ENCODE data around the gene ZNF507. TPM values are rescaled to one million over a fixed set of nuclear protein-coding genes. Genes with fewer than 3 reads are reported as not detected.

The ZNF507 gene
- total and polyA plus RNA-seq, 4 donors = 2.9 to 14.1 (median 7.1) TPM

- no peaks in the 10 kb centered on the region for H3K27me3 ChIP-seq (ENCODE audit: control insufficient read depth in 4 of 4, insufficient read depth in 4 of 4, low read length in 3 of 4)
- WGBS = 70% methylated on average over 20 of the region's 20 CpGs
- peak overlapping the region; percentile 98 to 99 for H3K27ac ChIP-seq (ENCODE audit: low read depth in 1 of 2, low read length in 2 of 2)
- DNase-seq (ENCODE audit: low spot score) = no peak
- H3K4me1 ChIP-seq (ENCODE audit: control insufficient read depth in 4 of 4, insufficient read depth in 4 of 4, low read length in 3 of 4) = peaks cover 0 to 20% (median 2%) of the 10 kb centered on the region in 4 donors
- H3K36me3 ChIP-seq (ENCODE audit: control insufficient read depth in 4 of 4, insufficient read depth in 3 of 4, low read depth in 1 of 4, low read length in 3 of 4) = peaks cover 0 to 2% (median under 1%) of the 10 kb centered on the region in 4 donors
- TF ChIP-seq REST (IDR thresholded peaks at IDR 0.05) = no peak
- no peak for TF ChIP-seq SP1 (IDR thresholded peaks at IDR 0.05)
- no peak for TF ChIP-seq TAF1 (conservative IDR thresholded peaks at IDR 0.05)
- no peak for TF ChIP-seq MAX (IDR thresholded peaks at IDR 0.05)
- no peak for TF ChIP-seq FOXA1 (IDR thresholded peaks at IDR 0.05)
- no peak for TF ChIP-seq RAD21 (IDR thresholded peaks at IDR 0.05)
- no peak for TF ChIP-seq GABPA (IDR thresholded peaks at IDR 0.05 in 1 of 2, conservative IDR thresholded peaks at IDR 0.05 in 1 of 2)
- TF ChIP-seq ATF3 (IDR thresholded peaks at IDR 0.05) = no peak
- TF ChIP-seq YY1 (IDR thresholded peaks at IDR 0.05) = no peak
- no peaks in the 10 kb centered on the region for H3K9me3 ChIP-seq (ENCODE audit: control insufficient read depth in 4 of 4, low read length in 3 of 4)
- H3K4me3 ChIP-seq (ENCODE audit: low read depth in 1 of 3, low read length in 3 of 3) = peak overlapping the region in 2 of 3 donors; percentile 92 to 95
- H3K9ac ChIP-seq (ENCODE audit: low read depth in 1 of 2, low read length in 2 of 2) = peak overlapping the region; percentile 87 to 98
These were observed 59.0 kb downstream of the ZNF507 start for GRCh38 chr19:32404213-32404932.

- H3K9ac ChIP-seq (ENCODE audit: low read depth in 1 of 2, low read length in 2 of 2) = peak overlapping the region; percentile 87 to 98
- under 1% methylated on average over 36 of the region's 36 CpGs for WGBS
- DNase-seq (ENCODE audit: low spot score) = peak; percentile 64
- peak overlapping the region; percentile 98 to 99 for H3K27ac ChIP-seq (ENCODE audit: low read depth in 1 of 2, low read length in 2 of 2)
- no peaks in the 10 kb centered on the region for H3K27me3 ChIP-seq (ENCODE audit: control insufficient read depth in 4 of 4, insufficient read depth in 4 of 4, low read length in 3 of 4)
- H3K4me1 ChIP-seq (ENCODE audit: control insufficient read depth in 4 of 4, insufficient read depth in 4 of 4, low read length in 3 of 4) = peaks cover 0 to 20% (median 2%) of the 10 kb centered on the region in 4 donors
- H3K4me3 ChIP-seq (ENCODE audit: low read depth in 1 of 3, low read length in 3 of 3) = peak overlapping the region; percentile 88 to 95 (median 92)
- peaks cover 0 to 7% (median 3%) of the 10 kb centered on the region in 4 donors for H3K36me3 ChIP-seq (ENCODE audit: control insufficient read depth in 4 of 4, insufficient read depth in 3 of 4, low read depth in 1 of 4, low read length in 3 of 4)
- TF ChIP-seq HNF4G (IDR thresholded peaks at IDR 0.05) (no peak), ZBTB33 (IDR thresholded peaks at IDR 0.05) (no peak), RAD21 (IDR thresholded peaks at IDR 0.05) (peak in 1 of 2 donors; percentile 2), ATF3 (IDR thresholded peaks at IDR 0.05) (no peak), EGR1 (IDR thresholded peaks at IDR 0.05; ENCODE audit: low read depth in 2 of 2) (no peak), TAF1 (conservative IDR thresholded peaks at IDR 0.05) (no peak), RXRA (IDR thresholded peaks at IDR 0.05) (no peak), MAX (IDR thresholded peaks at IDR 0.05) (no peak)
- H3K9me3 ChIP-seq (ENCODE audit: control insufficient read depth in 4 of 4, low read length in 3 of 4) = no peaks in the 10 kb centered on the region
These were observed 59.6 kb downstream of the ZNF507 start for GRCh38 chr19:32404933-32405430.

Measured in liver (tissue), 9 donors.